K562 (cell line): ENCODE measurements around the gene ASCC3. TPM values are rescaled to one million over a fixed set of nuclear protein-coding genes. Genes with fewer than 3 reads are reported as not detected.

Experiments used
- CGGBP1 ChIP-seq: fragments of 250-450 bp; sonication (Bioruptor Pico); IDR thresholded peaks from 2 replicates; pipeline ENCODE4 v1.9.0; 2021; ENCODE audit warnings: mild to moderate bottlenecking
- GATAD2B ChIP-seq: fragments of 450-650 bp; IDR thresholded peaks from 2 replicates; pipeline ENCODE4 v1.6.1; 2017; ENCODE audit warnings: mild to moderate bottlenecking, borderline replicate concordance
- HSF4 ChIP-seq: fragments of 250-450 bp; sonication (Bioruptor Pico); IDR thresholded peaks from 2 replicates; pipeline ENCODE4 v2.1.2; 2022; ENCODE audit warnings: mild to moderate bottlenecking, moderate library complexity, borderline replicate concordance
- MEF2D ChIP-seq: conservative IDR thresholded peaks from 2 replicates; pipeline ENCODE4 v1.6.1; 2016; ENCODE audit warnings: low read depth, missing genetic modification characterization, missing compliant biosample characterization
- MLLT1 ChIP-seq, 2 experiments: fragments of 450-650 bp; IDR thresholded peaks; 2 replicates each; pipeline ENCODE4 v1.6.1; 2016
- MTF1 ChIP-seq: fragments of 250-450 bp; sonication (Bioruptor Pico); IDR thresholded peaks from 2 replicates; pipeline ENCODE4 v1.9.0; 2021; ENCODE audit warnings: moderate library complexity, mild to moderate bottlenecking, inconsistent platforms, borderline replicate concordance
- ZBED1 ChIP-seq: IDR thresholded peaks from 2 replicates; pipeline ENCODE4 v1.6.1; 2014
- ZNF12 ChIP-seq: sonication (generic); formaldehyde crosslinking; IDR thresholded peaks from 2 replicates; pipeline ENCODE4 v1.4.0; 2020; ENCODE audit warnings: mild to moderate bottlenecking, missing genetic modification reagents
- polyA plus RNA-seq, 8 experiments: library from polyadenylated mRNA; depleted of rRNA in 4 of 8; stranded (reverse) in 5 of 8; unstranded in 3 of 8; fragments of >200 nt; fragmentation: Nextera tagmentation in 2 of 8; fragmentation: Illumina TruSeq in 1 of 8; extraction: Ambion mirVana in 2 of 8; extraction: Trizol in 1 of 8; gene quantifications; 2 replicates each; pipeline versions ENCODE4 v1.2.1 to v1.2.3, GENCODE V29; 2011 to 2014; ENCODE audit warnings: inconsistent platforms in 1 of 8, missing spikeins in 1 of 8
- total RNA-seq, 7 experiments: library from RNA; depleted of rRNA in 6 of 7; stranded (reverse); fragments of >200 nt in 6 of 7; fragmentation: Illumina TruSeq in 2 of 7; extraction: Trizol in 2 of 7; gene quantifications; 2 replicates each; pipeline versions ENCODE4 v1.2.1 to v1.2.3, GENCODE V29; 2011 to 2021; ENCODE audit warnings: low replicate concordance in 1 of 7
- TF ChIP-seq, protein P1 (sequence below): conservative IDR thresholded peaks from 2 replicates; pipeline ENCODE4 v1.6.1; 2011; ENCODE audit warnings: low read depth, mild to moderate bottlenecking, low read length; ENCODE audit not compliant: control insufficient read depth
- TF ChIP-seq, protein P2 (sequence below): sonication (generic); formaldehyde crosslinking; IDR thresholded peaks from 2 replicates; pipeline ENCODE4 v1.8.1; 2022; ENCODE audit warnings: missing genetic modification reagents

Gene ASCC3
- total and polyA plus RNA-seq, 9 of the 15 experiments (the other 6 are each of a cell fraction or from before 2014, with no cell fraction given): 16.1 to 56.1 (median 33.9) TPM

DNA sequence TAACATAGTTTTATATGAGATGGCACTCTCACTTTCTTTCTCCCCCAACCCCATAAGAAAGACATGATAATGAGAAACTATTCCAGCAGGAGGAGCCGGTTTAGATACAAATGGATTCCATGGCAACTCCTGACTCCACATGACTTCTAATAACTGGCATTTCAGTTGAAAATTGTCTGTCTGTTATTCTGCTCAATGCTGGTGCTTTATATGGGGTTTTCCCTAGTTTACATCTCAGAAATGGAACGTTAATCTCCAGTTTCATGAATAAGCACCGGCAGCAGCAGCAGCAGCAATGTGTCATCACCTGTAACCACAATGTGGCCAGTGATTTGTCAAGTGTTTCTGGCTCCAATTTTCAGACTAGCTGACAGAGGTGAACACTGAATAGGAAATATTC lies 408.5 kb downstream of the ASCC3 start (continued):
- TF ChIP-seq MTF1 (CRISPR knock-in tag) (no peak), ZNF12 (CRISPR knock-in tag) (no peak), MLLT1 (IDR thresholded peaks at IDR 0.05) (no peak), HSF4 (CRISPR knock-in tag) (no peak), MEF2D (tag) (no peak), ZBED1 (no peak), GATAD2B (no peak), CGGBP1 (no peak)
- TF ChIP-seq, protein P1, sequence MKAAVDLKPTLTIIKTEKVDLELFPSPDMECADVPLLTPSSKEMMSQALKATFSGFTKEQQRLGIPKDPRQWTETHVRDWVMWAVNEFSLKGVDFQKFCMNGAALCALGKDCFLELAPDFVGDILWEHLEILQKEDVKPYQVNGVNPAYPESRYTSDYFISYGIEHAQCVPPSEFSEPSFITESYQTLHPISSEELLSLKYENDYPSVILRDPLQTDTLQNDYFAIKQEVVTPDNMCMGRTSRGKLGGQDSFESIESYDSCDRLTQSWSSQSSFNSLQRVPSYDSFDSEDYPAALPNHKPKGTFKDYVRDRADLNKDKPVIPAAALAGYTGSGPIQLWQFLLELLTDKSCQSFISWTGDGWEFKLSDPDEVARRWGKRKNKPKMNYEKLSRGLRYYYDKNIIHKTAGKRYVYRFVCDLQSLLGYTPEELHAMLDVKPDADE: no peak
- TF ChIP-seq, protein P2, sequence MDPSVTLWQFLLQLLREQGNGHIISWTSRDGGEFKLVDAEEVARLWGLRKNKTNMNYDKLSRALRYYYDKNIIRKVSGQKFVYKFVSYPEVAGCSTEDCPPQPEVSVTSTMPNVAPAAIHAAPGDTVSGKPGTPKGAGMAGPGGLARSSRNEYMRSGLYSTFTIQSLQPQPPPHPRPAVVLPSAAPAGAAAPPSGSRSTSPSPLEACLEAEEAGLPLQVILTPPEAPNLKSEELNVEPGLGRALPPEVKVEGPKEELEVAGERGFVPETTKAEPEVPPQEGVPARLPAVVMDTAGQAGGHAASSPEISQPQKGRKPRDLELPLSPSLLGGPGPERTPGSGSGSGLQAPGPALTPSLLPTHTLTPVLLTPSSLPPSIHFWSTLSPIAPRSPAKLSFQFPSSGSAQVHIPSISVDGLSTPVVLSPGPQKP (CRISPR knock-in tag): no peak
